ENCODE data around the gene UGT2A2.
"Not testable (repeated sequence)": the region's sequence is repeated elsewhere in the genome, so short reads cannot be mapped to it uniquely, and the experiment has no call there.

- not testable (repeated sequence) for TF ChIP-seq CTCF (conservative IDR thresholded peaks at IDR 0.05 in 1 of 2, IDR thresholded peaks at IDR 0.05 in 1 of 2; ENCODE audit: extremely low read depth in 1 of 2, insufficient read depth in 1 of 2, low read depth in 1 of 2, low read length in 2 of 2); EZH2 (IDR thresholded peaks at IDR 0.05; ENCODE audit: borderline replicate concordance, low read length)
These were observed 21.8 kb upstream of the UGT2A2 start for GRCh38 chr4:69661130-69661803.

Data from mammary epithelial cell (primary cell).